ENCODE data around the gene ARHGAP27.
"Not testable (repeated sequence)": the region's sequence is repeated elsewhere in the genome, so short reads cannot be mapped to it uniquely, and the experiment has no call there.

Gene ARHGAP27

GRCh38 chr17:45361976-45362375, 70.7 kb downstream of the ARHGAP27 start:
- DNase-seq = no peak

- DNase-seq = no peak
Measured at GRCh38 chr17:45361451-45361850, 71.2 kb downstream of the ARHGAP27 start.

- DNase-seq = no peak
Measured at GRCh38 chr17:45357364-45357997, 75.2 kb downstream of the ARHGAP27 start.

- no peak for DNase-seq
Measured at GRCh38 chr17:45355087-45355486, 77.6 kb downstream of the ARHGAP27 start.

GRCh38 chr17:45353043-45353442, 79.6 kb downstream of the ARHGAP27 start:
- no peak for DNase-seq

- DNase-seq = no peak
Measured at GRCh38 chr17:45351831-45352230, 80.8 kb downstream of the ARHGAP27 start.

GRCh38 chr17:45347444-45347843, 85.2 kb downstream of the ARHGAP27 start:
- DNase-seq = no peak

- no peak for DNase-seq
Measured at GRCh38 chr17:45346216-45347015, 86.3 kb downstream of the ARHGAP27 start.

- no peak for DNase-seq
Measured at GRCh38 chr17:45345554-45346215, 87.0 kb downstream of the ARHGAP27 start.

GRCh38 chr17:45345246-45345553, 87.5 kb downstream of the ARHGAP27 start:
- DNase-seq = no peak

- not testable (repeated sequence) for DNase-seq
Measured at GRCh38 chr17:45343967-45344664, 88.6 kb downstream of the ARHGAP27 start.
